WTC11 (cell line): ENCODE measurements around the gene YBX2. TPM values are rescaled to one million over a fixed set of nuclear protein-coding genes. Genes with fewer than 3 reads are reported as not detected.

Experiments
- ATAC-seq: fragments of 200-7000 bp; cut with Tn5 transposase; 2 replicates; pipeline ENCODE4 v1.10.0; 2021; ENCODE audit warnings: mild to moderate bottlenecking, moderate library complexity
- CTCF ChIA-PET: fragments of 300-600 bp; sonication (Branson Sonifier 250); formaldehyde crosslinking; loops from one replicate; lab custom pipeline; 2021; ENCODE audit warnings: antibody characterized with exemption; lab: Charles Lee
- POLR2A ChIA-PET: fragments of 350-600 bp; sonication (Branson Sonifier 250); formaldehyde crosslinking; loops from one replicate; lab custom pipeline; 2021; ENCODE audit warnings: antibody characterized with exemption; lab: Charles Lee
- DNase-seq: peaks from one replicate; pipeline ENCODE4 v3.0.0; 2021; ENCODE audit warnings: low spot score
- H3K27ac Mint-ChIP-seq: 2 replicates; pipeline ENCODE4 v1.8.0; 2021; ENCODE audit warnings: mixed read lengths
- H3K27me3 Mint-ChIP-seq: 2 replicates; pipeline ENCODE4 v1.8.0; 2021; ENCODE audit warnings: low read depth, mild to moderate bottlenecking, moderate library complexity, mixed read lengths
- H3K36me3 Mint-ChIP-seq: 2 replicates; pipeline ENCODE4 v1.8.0; 2021; ENCODE audit warnings: mixed read lengths
- H3K4me1 Mint-ChIP-seq: 2 replicates; pipeline ENCODE4 v1.8.0; 2022; ENCODE audit warnings: mixed read lengths
- H3K4me3 Mint-ChIP-seq: 2 replicates; pipeline ENCODE4 v1.8.0; 2021; ENCODE audit warnings: mild to moderate bottlenecking, moderate library complexity, mixed read lengths
- H3K9me3 Mint-ChIP-seq: 2 replicates; pipeline ENCODE4 v1.8.0; 2021; ENCODE audit warnings: mixed read lengths
- AFF4 ChIP-seq: sonication (generic); formaldehyde crosslinking; IDR thresholded peaks from 2 replicates; pipeline ENCODE4 v1.8.1; 2023; ENCODE audit warnings: mild to moderate bottlenecking, missing genetic modification reagents, borderline replicate concordance
- CREB1 ChIP-seq: sonication (generic); formaldehyde crosslinking; IDR thresholded peaks from 2 replicates; pipeline ENCODE4 v1.8.0; 2023; ENCODE audit warnings: mild to moderate bottlenecking, missing genetic modification reagents
- E2F5 ChIP-seq: sonication (generic); formaldehyde crosslinking; IDR thresholded peaks from 2 replicates; pipeline ENCODE4 v1.8.1; 2022; ENCODE audit warnings: mild to moderate bottlenecking, moderate library complexity, missing genetic modification reagents
- GABPB1 ChIP-seq: sonication (generic); formaldehyde crosslinking; IDR thresholded peaks from 2 replicates; pipeline ENCODE4 v1.8.1; 2023; ENCODE audit warnings: mild to moderate bottlenecking, missing genetic modification reagents
- KAT7 ChIP-seq: sonication (generic); formaldehyde crosslinking; IDR thresholded peaks from 2 replicates; pipeline ENCODE4 v1.8.1; 2023; ENCODE audit warnings: missing genetic modification reagents, mild to moderate bottlenecking, borderline replicate concordance
- MXD4 ChIP-seq: fragments of 250-450 bp; sonication (Bioruptor Pico); IDR thresholded peaks from 2 replicates; pipeline ENCODE4 v1.8.0; 2021; ENCODE audit warnings: mild to moderate bottlenecking, moderate library complexity, borderline replicate concordance
- MYBL2 ChIP-seq: sonication (generic); formaldehyde crosslinking; IDR thresholded peaks from 2 replicates; pipeline ENCODE4 v1.8.1; 2023; ENCODE audit warnings: mild to moderate bottlenecking, moderate library complexity, missing genetic modification reagents
- NR1H2 ChIP-seq: sonication (generic); formaldehyde crosslinking; IDR thresholded peaks from 2 replicates; pipeline ENCODE4 v1.9.0; 2021; ENCODE audit warnings: mild to moderate bottlenecking, moderate library complexity, missing genetic modification reagents
- NR2C2 ChIP-seq: sonication (generic); formaldehyde crosslinking; IDR thresholded peaks from 2 replicates; pipeline ENCODE4 v1.8.0; 2022; ENCODE audit warnings: mild to moderate bottlenecking, missing genetic modification reagents
- OVOL2 ChIP-seq: fragments of 250-450 bp; sonication (Bioruptor Pico); IDR thresholded peaks from 2 replicates; pipeline ENCODE4 v1.9.0; 2021; ENCODE audit warnings: mild to moderate bottlenecking, borderline replicate concordance
- RORB ChIP-seq: fragments of 250-450 bp; sonication (Bioruptor Pico); IDR thresholded peaks from 2 replicates; pipeline ENCODE4 v1.9.0; 2021; ENCODE audit warnings: mild to moderate bottlenecking
- SP1 ChIP-seq: sonication (generic); formaldehyde crosslinking; conservative IDR thresholded peaks from 2 replicates; pipeline ENCODE4 v1.8.1; 2022; ENCODE audit warnings: missing genetic modification reagents
- TCF7 ChIP-seq: sonication (generic); formaldehyde crosslinking; IDR thresholded peaks from 2 replicates; pipeline ENCODE4 v1.8.0; 2022; ENCODE audit warnings: mild to moderate bottlenecking, low read depth, missing genetic modification reagents, moderate library complexity
- TEAD1 ChIP-seq: sonication (generic); formaldehyde crosslinking; IDR thresholded peaks from 2 replicates; pipeline ENCODE4 v1.8.0; 2022; ENCODE audit warnings: mild to moderate bottlenecking, missing genetic modification reagents
- TEAD4 ChIP-seq: sonication (generic); formaldehyde crosslinking; IDR thresholded peaks from 2 replicates; pipeline ENCODE4 v1.8.0; 2022; ENCODE audit warnings: mild to moderate bottlenecking, missing genetic modification reagents
- USF1 ChIP-seq: sonication (generic); formaldehyde crosslinking; IDR thresholded peaks from 2 replicates; pipeline ENCODE4 v1.8.0; 2022; ENCODE audit warnings: mild to moderate bottlenecking, missing genetic modification reagents
- ZNF121 ChIP-seq: sonication (generic); formaldehyde crosslinking; IDR thresholded peaks from 2 replicates; pipeline ENCODE4 v1.8.0; 2023; ENCODE audit warnings: missing genetic modification reagents
- ZNF232 ChIP-seq: sonication (generic); formaldehyde crosslinking; IDR thresholded peaks from 2 replicates; pipeline ENCODE4 v1.8.0; 2022; ENCODE audit warnings: mild to moderate bottlenecking, missing genetic modification reagents
- ZNF416 ChIP-seq: fragments of 250-450 bp; sonication (Bioruptor Pico); IDR thresholded peaks from 2 replicates; pipeline ENCODE4 v1.9.0; 2021; ENCODE audit warnings: mild to moderate bottlenecking, inconsistent platforms
- ZNF532 ChIP-seq: fragments of 250-450 bp; sonication (Bioruptor Pico); IDR thresholded peaks from 2 replicates; pipeline ENCODE4 v1.9.0; 2021; ENCODE audit warnings: mild to moderate bottlenecking, borderline replicate concordance
- total RNA-seq: library from RNA; stranded (reverse); gene quantifications from 3 replicates; pipeline ENCODE4 v1.2.3, GENCODE V29; 2021
- TF ChIP-seq, protein P1 (sequence below): sonication (generic); formaldehyde crosslinking; IDR thresholded peaks from 2 replicates; pipeline ENCODE4 v1.8.1; 2022; ENCODE audit warnings: low read depth, mild to moderate bottlenecking, moderate library complexity, missing genetic modification reagents, borderline replicate concordance
- TF ChIP-seq, protein P2 (sequence below): fragments of 250-450 bp; sonication (Bioruptor Pico); IDR thresholded peaks from 2 replicates; pipeline ENCODE4 v1.9.0; 2021; ENCODE audit warnings: mild to moderate bottlenecking

Gene YBX2
- total RNA-seq, 1 experiment from 2014 or later = 26.8 TPM

GRCh38 chr17:7295230-7296180 lies 1.1 kb upstream of the YBX2 start:
- no peaks in the 10 kb centered on the region for H3K36me3 Mint-ChIP-seq
- H3K27me3 Mint-ChIP-seq = peaks cover 78% of the 10 kb centered on the region
- peak overlapping the region; percentile 45; the same call in 1 of the 2 replicates for H3K27ac Mint-ChIP-seq
- H3K9me3 Mint-ChIP-seq = no peaks in the 10 kb centered on the region
- ChIA-PET CTCF (interaction anchor here (0.7 to 4.1 kb wide), 25 partner anchors 7 to 249 kb away, joined by 3 to 119 read pairs (median 4); partner anchors contain the start of genes ACADVL, ACAP1, DLG4 and DVL2), POLR2A (interaction anchor here (1.2 to 1.4 kb wide), 2 partner anchors 11 to 15 kb away, joined by 3 to 7 read pairs; no protein-coding TSS in a partner anchor)
- H3K4me3 Mint-ChIP-seq = peak overlapping the region; percentile 70
- peaks cover 23% of the 10 kb centered on the region for H3K4me1 Mint-ChIP-seq
- ATAC-seq (no peak), DNase-seq (no peak)
- TF ChIP-seq ZNF232 (CRISPR knock-in tag) (no peak), MXD4 (no peak), TCF7 (CRISPR knock-in tag) (no peak), USF1 (no peak), TEAD1 (CRISPR knock-in tag) (no peak), OVOL2 (CRISPR knock-in tag) (no peak), TEAD4 (CRISPR knock-in tag) (no peak), MYBL2 (CRISPR knock-in tag) (no peak), ZNF121 (CRISPR knock-in tag) (no peak), RORB (no peak), ZNF416 (no peak), NR2C2 (CRISPR knock-in tag) (no peak), NR1H2 (CRISPR knock-in tag) (no peak), GABPB1 (no peak), ZNF532 (no peak)
- TF ChIP-seq, protein P1, sequence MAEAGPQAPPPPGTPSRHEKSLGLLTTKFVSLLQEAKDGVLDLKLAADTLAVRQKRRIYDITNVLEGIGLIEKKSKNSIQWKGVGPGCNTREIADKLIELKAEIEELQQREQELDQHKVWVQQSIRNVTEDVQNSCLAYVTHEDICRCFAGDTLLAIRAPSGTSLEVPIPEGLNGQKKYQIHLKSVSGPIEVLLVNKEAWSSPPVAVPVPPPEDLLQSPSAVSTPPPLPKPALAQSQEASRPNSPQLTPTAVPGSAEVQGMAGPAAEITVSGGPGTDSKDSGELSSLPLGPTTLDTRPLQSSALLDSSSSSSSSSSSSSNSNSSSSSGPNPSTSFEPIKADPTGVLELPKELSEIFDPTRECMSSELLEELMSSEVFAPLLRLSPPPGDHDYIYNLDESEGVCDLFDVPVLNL = no peak
- TF ChIP-seq, protein P2, sequence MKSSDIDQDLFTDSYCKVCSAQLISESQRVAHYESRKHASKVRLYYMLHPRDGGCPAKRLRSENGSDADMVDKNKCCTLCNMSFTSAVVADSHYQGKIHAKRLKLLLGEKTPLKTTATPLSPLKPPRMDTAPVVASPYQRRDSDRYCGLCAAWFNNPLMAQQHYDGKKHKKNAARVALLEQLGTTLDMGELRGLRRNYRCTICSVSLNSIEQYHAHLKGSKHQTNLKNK (CRISPR knock-in tag) = no peak
- TF ChIP-seq, all 79 proteins: peak for 0

GRCh38 chr17:7293816-7294613 lies 424 bp downstream of the YBX2 start:
- peaks cover 65% of the 10 kb centered on the region for H3K27me3 Mint-ChIP-seq
- TF ChIP-seq CREB1 (CRISPR knock-in tag) (no peak), SP1 (no peak), E2F5 (0 out of 2 replicates have a peak, but pooled peaks have one; percentile 20), AFF4 (CRISPR knock-in tag) (no peak), KAT7 (CRISPR knock-in tag) (0 out of 2 replicates have a peak, but pooled peaks have one; percentile 47)

More at GRCh38 chr17:7293816-7294613, 424 bp downstream of the YBX2 start:
- Mint-ChIP-seq H3K4me1 (peaks cover 27% of the 10 kb centered on the region), H3K9me3 (no peaks in the 10 kb centered on the region), H3K4me3 (peak overlapping the region; percentile 65), H3K27ac (peak overlapping the region; percentile 78; the same call in 1 of the 2 replicates), H3K36me3 (no peaks in the 10 kb centered on the region)
- ATAC-seq (peak; percentile 27), DNase-seq (peak; percentile 87)
- POLR2A ChIA-PET = interaction anchor here (0.7 to 1.0 kb wide), 3 partner anchors 12 to 51 kb away, joined by 3 to 4 read pairs (median 3); partner anchors contain the start of genes GABARAP and SLC2A4
- CTCF ChIA-PET = interaction anchor here (0.6 to 5.4 kb wide), 6 partner anchors 13 to 80 kb away, joined by 4 to 61 read pairs (median 4); partner anchors contain the start of genes GABARAP and SLC2A4
